Peyer's patch (tissue), 4 donors: ENCODE measurements around the gene STK38L. TPM values are rescaled to one million over a fixed set of nuclear protein-coding genes. Genes with fewer than 3 reads are reported as not detected.

Experiments
- DNase-seq, 3 donors: peaks; one replicate each; pipeline ENCODE4 v3.0.0-alpha.2; 2017 to 2019
- H3K27ac ChIP-seq, 4 donors: fragments of 200-600 bp; sonication (generic); one replicate each; pipeline ENCODE4 v1.5.1; 2016 to 2019
- H3K27me3 ChIP-seq, 2 donors: fragments of 200-600 bp; sonication (generic); one replicate each; pipeline ENCODE4 v1.5.1; 2019
- H3K36me3 ChIP-seq, 3 donors: fragments of 200-600 bp; sonication (generic); one replicate each; pipeline ENCODE4 v1.5.1; 2016 to 2019
- H3K4me1 ChIP-seq, 4 donors: fragments of 200-600 bp; sonication (generic); one replicate each; pipeline ENCODE4 v1.5.1; 2016 to 2019
- H3K4me3 ChIP-seq, 4 donors: fragments of 200-600 bp; sonication (generic); 1 replicate in 3 of 4; 2 replicates in 1 of 4; pipeline ENCODE4 v1.5.1; 2016 to 2019; ENCODE audit warnings: mild to moderate bottlenecking in 1 of 4
- H3K9me3 ChIP-seq, 4 donors: fragments of 200-600 bp; sonication (generic); one replicate each; pipeline ENCODE4 v1.5.1; 2016 to 2019; ENCODE audit warnings: mild to moderate bottlenecking in 1 of 4
- POLR2A ChIP-seq, 2 donors: fragments of 450-650 bp; IDR thresholded peaks; one replicate each; pipeline ENCODE4 v1.5.1; 2017; ENCODE audit warnings: antibody characterized with exemption in 2 of 2, mild to moderate bottlenecking in 2 of 2, moderate library complexity in 2 of 2
- total RNA-seq, 4 donors: library from RNA; depleted of rRNA; stranded (reverse); fragments of >200 nt; gene quantifications; one replicate each; pipeline ENCODE4 v1.1.0, GENCODE V29; 2016
- TF ChIP-seq, protein P1 (sequence below), 6 experiments: fragments of 450-650 bp in 4 of 6; fragments of 200-600 bp in 2 of 6; sonication (generic) in 1 of 6; IDR thresholded peaks; one replicate each; pipeline ENCODE4 v1.5.1; 2017 to 2019; ENCODE audit warnings: antibody characterized with exemption in 6 of 6, mild to moderate bottlenecking in 3 of 6, moderate library complexity in 1 of 6

Gene STK38L
- total RNA-seq, 4 donors from 2014 or later: 19.6 to 33.0 (median 22.1) TPM

DNA sequence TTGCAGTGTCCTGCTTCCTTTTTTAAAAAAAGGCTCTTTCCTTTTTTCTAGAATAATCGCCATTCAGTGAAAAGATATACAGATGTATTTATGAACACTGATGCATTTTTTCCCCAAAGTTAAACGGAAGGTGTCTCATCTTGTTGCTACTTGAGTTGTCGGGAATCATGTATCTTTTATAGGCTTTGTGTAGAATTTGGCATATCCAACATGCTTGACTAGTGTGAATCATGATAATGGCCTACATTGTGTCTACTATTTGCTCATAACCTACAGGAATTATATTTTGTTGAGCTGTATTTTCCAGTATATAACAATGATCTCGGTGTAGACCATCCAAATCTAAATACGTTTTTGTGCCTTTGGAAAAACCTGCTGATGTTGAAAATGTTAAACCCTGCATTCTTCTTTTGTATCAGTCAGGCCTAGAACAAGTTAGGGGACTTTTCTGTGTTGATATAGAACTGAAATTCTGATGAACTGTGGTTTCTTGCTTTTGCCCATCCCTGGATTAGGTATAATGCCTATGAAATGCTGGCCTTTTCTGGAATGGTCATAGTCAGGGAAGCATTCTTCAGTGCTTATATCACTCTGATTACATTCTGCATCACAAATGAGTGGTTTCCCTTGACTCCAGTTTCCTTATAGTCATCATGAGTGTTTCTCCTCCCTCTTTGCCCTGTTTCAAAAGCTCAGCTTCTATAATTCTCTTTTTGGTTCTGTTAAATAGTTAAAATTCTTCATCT is 99.3 kb downstream of the STK38L start:
- DNase-seq: no peak

GRCh38 chr12:27344246-27344645 is 100.2 kb downstream of the STK38L start:
- H3K4me3 ChIP-seq: no peak overlapping the region
- no peaks in the 10 kb centered on the region for H3K4me1 ChIP-seq
- no peaks in the 10 kb centered on the region for H3K36me3 ChIP-seq
- no peak for DNase-seq
- H3K27ac ChIP-seq: no peak overlapping the region
- H3K27me3 ChIP-seq: no peaks in the 10 kb centered on the region
- H3K9me3 ChIP-seq: no peaks in the 10 kb centered on the region
- TF ChIP-seq, protein P1, sequence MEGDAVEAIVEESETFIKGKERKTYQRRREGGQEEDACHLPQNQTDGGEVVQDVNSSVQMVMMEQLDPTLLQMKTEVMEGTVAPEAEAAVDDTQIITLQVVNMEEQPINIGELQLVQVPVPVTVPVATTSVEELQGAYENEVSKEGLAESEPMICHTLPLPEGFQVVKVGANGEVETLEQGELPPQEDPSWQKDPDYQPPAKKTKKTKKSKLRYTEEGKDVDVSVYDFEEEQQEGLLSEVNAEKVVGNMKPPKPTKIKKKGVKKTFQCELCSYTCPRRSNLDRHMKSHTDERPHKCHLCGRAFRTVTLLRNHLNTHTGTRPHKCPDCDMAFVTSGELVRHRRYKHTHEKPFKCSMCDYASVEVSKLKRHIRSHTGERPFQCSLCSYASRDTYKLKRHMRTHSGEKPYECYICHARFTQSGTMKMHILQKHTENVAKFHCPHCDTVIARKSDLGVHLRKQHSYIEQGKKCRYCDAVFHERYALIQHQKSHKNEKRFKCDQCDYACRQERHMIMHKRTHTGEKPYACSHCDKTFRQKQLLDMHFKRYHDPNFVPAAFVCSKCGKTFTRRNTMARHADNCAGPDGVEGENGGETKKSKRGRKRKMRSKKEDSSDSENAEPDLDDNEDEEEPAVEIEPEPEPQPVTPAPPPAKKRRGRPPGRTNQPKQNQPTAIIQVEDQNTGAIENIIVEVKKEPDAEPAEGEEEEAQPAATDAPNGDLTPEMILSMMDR (IDR thresholded peaks at IDR 0.05): no peak
- no peak for TF ChIP-seq POLR2A (IDR thresholded peaks at IDR 0.05)

More for the DNA sequence above, 99.3 kb downstream of the STK38L start:
- H3K36me3 ChIP-seq: no peaks in the 10 kb centered on the region
- no peak overlapping the region for H3K27ac ChIP-seq
- H3K4me1 ChIP-seq: no peaks in the 10 kb centered on the region
- no peaks in the 10 kb centered on the region for H3K9me3 ChIP-seq
- no peak overlapping the region for H3K4me3 ChIP-seq
- no peaks in the 10 kb centered on the region for H3K27me3 ChIP-seq
- TF ChIP-seq, protein P1 (IDR thresholded peaks at IDR 0.05): no peak
- TF ChIP-seq POLR2A (IDR thresholded peaks at IDR 0.05): no peak

DNA sequence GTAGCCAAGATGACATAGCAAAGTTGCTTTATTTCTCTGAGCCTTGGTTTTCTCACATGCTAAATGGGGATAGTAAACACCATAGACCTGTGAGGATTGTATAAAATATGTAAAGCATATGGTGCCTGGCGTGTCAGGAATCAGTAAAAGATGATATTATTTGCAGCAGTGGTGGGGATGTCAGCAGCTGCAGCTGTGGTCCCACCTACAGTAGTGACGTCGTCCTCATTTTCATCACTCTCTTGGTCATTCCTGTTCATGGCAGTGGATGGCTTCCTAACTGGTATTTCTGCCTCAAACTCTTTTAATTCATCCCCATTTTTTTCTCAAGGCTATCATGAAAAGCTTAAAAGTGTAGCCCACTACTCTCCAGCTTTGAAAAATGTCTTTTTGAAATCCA is 100.7 kb downstream of the STK38L start:
- no peaks in the 10 kb centered on the region for H3K36me3 ChIP-seq
- no peaks in the 10 kb centered on the region for H3K4me1 ChIP-seq
- TF ChIP-seq POLR2A (IDR thresholded peaks at IDR 0.05): no peak
- TF ChIP-seq, protein P1 (IDR thresholded peaks at IDR 0.05): no peak
- no peak for DNase-seq
- H3K4me3 ChIP-seq: no peak overlapping the region
- H3K9me3 ChIP-seq: no peaks in the 10 kb centered on the region
- H3K27ac ChIP-seq: no peak overlapping the region
- H3K27me3 ChIP-seq: no peaks in the 10 kb centered on the region

- H3K27me3 ChIP-seq: no peaks in the 10 kb centered on the region
- TF ChIP-seq, protein P1 (IDR thresholded peaks at IDR 0.05): no peak
- no peak for TF ChIP-seq POLR2A (IDR thresholded peaks at IDR 0.05)
Measured at GRCh38 chr12:27345376-27345775, 101.3 kb downstream of the STK38L start.

DNA sequence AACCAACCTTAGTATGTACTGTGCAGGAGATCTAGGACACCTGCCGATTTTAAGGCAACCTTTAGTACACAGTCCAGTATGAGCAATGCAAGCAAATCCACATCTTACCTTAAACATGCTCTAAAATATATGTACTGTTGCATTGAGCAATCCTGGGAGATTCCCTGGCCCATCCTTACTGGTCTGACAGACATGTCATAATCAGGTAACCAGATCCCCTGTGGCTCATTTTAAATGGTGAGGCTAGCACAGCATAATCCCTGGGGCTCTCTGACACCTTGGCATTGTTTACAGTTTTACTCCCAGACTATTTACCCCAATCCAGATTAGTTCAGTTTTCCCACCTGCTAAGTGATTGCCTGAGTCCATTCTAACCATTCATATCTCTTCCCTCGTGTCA is 103.7 kb downstream of the STK38L start:
- H3K4me3 ChIP-seq: no peak overlapping the region
- H3K9me3 ChIP-seq: no peaks in the 10 kb centered on the region
- H3K36me3 ChIP-seq: no peaks in the 10 kb centered on the region
- no peak overlapping the region for H3K27ac ChIP-seq
- H3K4me1 ChIP-seq: no peaks in the 10 kb centered on the region
- no peak for TF ChIP-seq POLR2A (IDR thresholded peaks at IDR 0.05)
- TF ChIP-seq, protein P1 (IDR thresholded peaks at IDR 0.05): no peak
- no peaks in the 10 kb centered on the region for H3K27me3 ChIP-seq
- DNase-seq: no peak

More at GRCh38 chr12:27345376-27345775, 101.3 kb downstream of the STK38L start:
- no peak overlapping the region for H3K27ac ChIP-seq
- no peaks in the 10 kb centered on the region for H3K9me3 ChIP-seq
- H3K4me1 ChIP-seq: no peaks in the 10 kb centered on the region
- no peak overlapping the region for H3K4me3 ChIP-seq
- no peaks in the 10 kb centered on the region for H3K36me3 ChIP-seq
- DNase-seq: no peak
